Esophagus squamous epithelium (tissue), 5 donors: ENCODE results near the gene CHI3L2. TPM values are rescaled to one million over a fixed set of nuclear protein-coding genes. Genes with fewer than 3 reads are reported as not detected.

Source experiments
- DNase-seq: peaks from one replicate; lab custom pipeline; 2025; lab: John Stamatoyannopoulos, UW
- H3K27ac ChIP-seq, 4 donors: fragments of 200-600 bp; sonication (generic); one replicate each; pipeline ENCODE4 v1.5.1; 2016 to 2019; ENCODE audit warnings: mild to moderate bottlenecking in 1 of 4
- H3K27me3 ChIP-seq, 4 donors: fragments of 200-600 bp; sonication (generic); 1 replicate in 3 of 4; 2 replicates in 1 of 4; pipeline versions ENCODE4 v1.5.1 to v1.6.0; 2017 to 2021; ENCODE audit warnings: antibody characterized with exemption in 1 of 4
- H3K36me3 ChIP-seq, 3 donors: fragments of 200-600 bp; sonication (generic); one replicate each; pipeline ENCODE4 v1.5.1; 2016 to 2019
- H3K4me1 ChIP-seq, 3 donors: fragments of 200-600 bp; sonication (generic); one replicate each; pipeline ENCODE4 v1.5.1; 2017 to 2019
- H3K4me3 ChIP-seq, 4 donors: fragments of 200-600 bp; sonication (generic); 1 replicate in 3 of 4; 2 replicates in 1 of 4; pipeline ENCODE4 v1.5.1; 2016 to 2019; ENCODE audit warnings: mild to moderate bottlenecking in 2 of 4, moderate library complexity in 1 of 4
- H3K9me3 ChIP-seq, 3 donors: fragments of 200-600 bp; sonication (generic); one replicate each; pipeline ENCODE4 v1.5.1; 2016 to 2019
- CTCF ChIP-seq, 6 experiments: fragments of 450-650 bp in 4 of 6; fragments of 200-600 bp in 2 of 6; sonication (generic) in 2 of 6; IDR thresholded peaks; one replicate each; pipeline ENCODE4 v1.5.1; 2016 to 2019; ENCODE audit warnings: antibody characterized with exemption in 6 of 6, mild to moderate bottlenecking in 4 of 6, moderate library complexity in 4 of 6
- POLR2A ChIP-seq, 4 donors: fragments of 450-650 bp; IDR thresholded peaks; one replicate each; pipeline ENCODE4 v1.6.1; 2017; ENCODE audit warnings: antibody characterized with exemption in 4 of 4, mild to moderate bottlenecking in 4 of 4, moderate library complexity in 3 of 4
- WGBS, 2 donors: methylation state at CpG; one replicate each; pipeline ENCODE4 v1.1.5; 2018; 5-methylcytosine and 5-hydroxymethylcytosine counted together
- intact Hi-C: fragments of 100-400 bp; cut with DNase I; formaldehyde crosslinking; loops from one replicate; pipeline ENCODE4 v1.15.0; 2022
- total RNA-seq, 4 donors: library from RNA; depleted of rRNA; stranded (reverse); fragments of >200 nt; gene quantifications; one replicate each; pipeline ENCODE4 v1.1.0, GENCODE V29; 2016
- donor health status: DM: yes; HTN: yes; CAD: no.

Gene CHI3L2
- total RNA-seq, 4 donors from 2014 or later = 0.57 to 42.4 (median 1.8) TPM

- H3K9me3 ChIP-seq = no peaks in the 10 kb centered on the region
- no peak overlapping the region for H3K27ac ChIP-seq
- WGBS, 2 donors = 28% methylated on average over 15 of the region's 40 CpGs; no CpG with 5 or more reads in 1 of the 2 donors
- peaks cover 0 to 10% (median 4%) of the 10 kb centered on the region in 3 donors for H3K4me1 ChIP-seq
- H3K4me3 ChIP-seq = peak overlapping the region in 1 of 4 donors; percentile 20
- DNase-seq = no peak
- no peak for TF ChIP-seq CTCF (IDR thresholded peaks at IDR 0.05)
- no peak for TF ChIP-seq POLR2A (IDR thresholded peaks at IDR 0.05)
- H3K27me3 ChIP-seq = peaks cover 6 to 68% (median 11%) of the 10 kb centered on the region in 4 donors
- H3K36me3 ChIP-seq = no peaks in the 10 kb centered on the region
- intact Hi-C loops = no loop called here
Measured at GRCh38 chr1:111270771-111271463, 43.4 kb downstream of the CHI3L2 start.

- Histone ChIP-seq H3K36me3 (no peaks in the 10 kb centered on the region), H3K27ac (no peak overlapping the region), H3K4me1 (peaks cover 0 to 10% (median 4%) of the 10 kb centered on the region in 3 donors), H3K27me3 (peaks cover 6 to 65% (median 11%) of the 10 kb centered on the region in 4 donors), H3K9me3 (no peaks in the 10 kb centered on the region), H3K4me3 (peak overlapping the region in 1 of 4 donors; percentile 20)
- DNase-seq = no peak
- TF ChIP-seq CTCF (IDR thresholded peaks at IDR 0.05) (no peak), POLR2A (IDR thresholded peaks at IDR 0.05) (no peak)
- 5 to 32% methylated on average over 6 to 13 of the region's 16 CpGs for WGBS, 2 donors
- intact Hi-C loops = no loop called here
Measured at GRCh38 chr1:111271464-111271801, 43.9 kb downstream of the CHI3L2 start.

- 47 to 49% methylated on average over 3 of the region's 3 CpGs for WGBS, 2 donors
- Histone ChIP-seq H3K4me3 (no peak overlapping the region), H3K36me3 (no peaks in the 10 kb centered on the region), H3K4me1 (peaks cover 0 to 10% (median 4%) of the 10 kb centered on the region in 3 donors), H3K27me3 (peaks cover 6 to 58% (median 11%) of the 10 kb centered on the region in 4 donors), H3K27ac (no peak overlapping the region), H3K9me3 (no peaks in the 10 kb centered on the region)
- TF ChIP-seq POLR2A (IDR thresholded peaks at IDR 0.05) (no peak), CTCF (IDR thresholded peaks at IDR 0.05) (no peak)
- no peak for DNase-seq
- intact Hi-C loops = no loop called here
Measured at GRCh38 chr1:111272081-111272480, 44.6 kb downstream of the CHI3L2 start.

GRCh38 chr1:111274653-111275052, 47.1 kb downstream of the CHI3L2 start:
- TF ChIP-seq POLR2A (IDR thresholded peaks at IDR 0.05) (no peak), CTCF (IDR thresholded peaks at IDR 0.05) (no peak)
- Histone ChIP-seq H3K27ac (no peak overlapping the region), H3K27me3 (peaks cover 6 to 35% (median 11%) of the 10 kb centered on the region in 4 donors), H3K4me1 (peaks cover 0 to 10% (median 4%) of the 10 kb centered on the region in 3 donors), H3K4me3 (no peak overlapping the region), H3K9me3 (no peaks in the 10 kb centered on the region), H3K36me3 (no peaks in the 10 kb centered on the region)
- intact Hi-C loops = no loop called here
- DNase-seq = no peak
- WGBS, 2 donors = 70% methylated on average over 4 of the region's 4 CpGs

- DNase-seq = no peak
- H3K27me3 ChIP-seq = peaks cover 6 to 32% (median 10%) of the 10 kb centered on the region in 4 donors
- no peak overlapping the region for H3K4me3 ChIP-seq
- H3K36me3 ChIP-seq = no peaks in the 10 kb centered on the region
- 14 to 36% methylated on average over 1 of the region's 1 CpG for WGBS, 2 donors
- H3K27ac ChIP-seq = no peak overlapping the region
- peaks cover 0 to 10% (median 4%) of the 10 kb centered on the region in 3 donors for H3K4me1 ChIP-seq
- intact Hi-C loops = no loop called here
- TF ChIP-seq CTCF (IDR thresholded peaks at IDR 0.05) = no peak
- no peak for TF ChIP-seq POLR2A (IDR thresholded peaks at IDR 0.05)
- no peaks in the 10 kb centered on the region for H3K9me3 ChIP-seq
Measured at GRCh38 chr1:111275079-111275478, 47.6 kb downstream of the CHI3L2 start.
